IPS-15b (cell line): Measurements from ENCODE around the gene MRPL53.
"Not testable (repeated sequence)": the region's sequence is repeated elsewhere in the genome, so short reads cannot be mapped to it uniquely, and the experiment has no call there.

Experiments
- H3K27me3 ChIP-seq: one replicate; pipeline ENCODE4 v1.6.1; 2013; ENCODE audit warnings: low read length; ENCODE audit not compliant: control insufficient read depth, insufficient read depth
- H3K36me3 ChIP-seq: one replicate; pipeline ENCODE4 v1.6.1; 2013; ENCODE audit warnings: low read length; ENCODE audit not compliant: control insufficient read depth, insufficient read depth
- H3K4me1 ChIP-seq: one replicate; pipeline ENCODE4 v1.6.1; 2013; ENCODE audit warnings: mild to moderate bottlenecking, low read length; ENCODE audit not compliant: control insufficient read depth, insufficient read depth
- H3K4me3 ChIP-seq: one replicate; pipeline ENCODE4 v1.5.1; 2013; ENCODE audit warnings: low read depth, low read length
- H3K9ac ChIP-seq: one replicate; pipeline ENCODE4 v1.6.1; 2013; ENCODE audit warnings: low read depth, mild to moderate bottlenecking, low read length
- H3K9me3 ChIP-seq: one replicate; pipeline ENCODE4 v1.6.1; 2013; ENCODE audit warnings: mild to moderate bottlenecking, low read length; ENCODE audit not compliant: control insufficient read depth, insufficient read depth

MRPL53 gene

DNA sequence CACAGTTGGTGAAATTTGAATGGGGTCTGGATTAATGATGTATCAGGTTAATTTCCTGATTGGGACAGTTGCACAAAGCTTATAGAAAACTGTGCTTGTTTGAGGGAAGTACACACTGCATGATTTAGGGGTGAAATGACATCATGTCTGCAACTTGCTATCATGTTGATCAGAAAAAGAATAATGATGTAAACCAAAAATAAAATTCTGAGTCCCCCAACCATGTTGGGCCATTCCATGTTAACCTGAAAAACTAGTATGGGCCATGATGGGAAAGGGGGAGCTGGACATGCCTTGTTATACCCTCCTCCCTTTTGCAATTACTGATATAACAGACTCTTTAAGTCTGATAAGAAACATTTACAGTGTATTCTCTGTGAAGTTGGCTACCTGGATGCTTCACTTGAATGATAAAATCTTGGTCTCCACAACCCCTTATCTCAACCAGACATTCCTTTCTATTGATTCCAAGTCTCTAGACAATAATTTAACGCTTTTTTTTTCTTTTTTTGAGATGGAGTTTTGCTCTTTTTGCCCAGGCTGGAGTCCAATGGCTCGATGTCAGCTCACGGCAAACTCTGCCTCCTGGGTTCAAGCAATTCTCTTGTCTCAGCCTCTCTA is 21.8 kb downstream of the MRPL53 start:
- Histone ChIP-seq H3K27me3 (no peaks in the 10 kb centered on the region), H3K9ac (no peak overlapping the region), H3K36me3 (no peaks in the 10 kb centered on the region), H3K4me3 (no peak overlapping the region), H3K9me3 (no peaks in the 10 kb centered on the region), H3K4me1 (no peaks in the 10 kb centered on the region)

DNA sequence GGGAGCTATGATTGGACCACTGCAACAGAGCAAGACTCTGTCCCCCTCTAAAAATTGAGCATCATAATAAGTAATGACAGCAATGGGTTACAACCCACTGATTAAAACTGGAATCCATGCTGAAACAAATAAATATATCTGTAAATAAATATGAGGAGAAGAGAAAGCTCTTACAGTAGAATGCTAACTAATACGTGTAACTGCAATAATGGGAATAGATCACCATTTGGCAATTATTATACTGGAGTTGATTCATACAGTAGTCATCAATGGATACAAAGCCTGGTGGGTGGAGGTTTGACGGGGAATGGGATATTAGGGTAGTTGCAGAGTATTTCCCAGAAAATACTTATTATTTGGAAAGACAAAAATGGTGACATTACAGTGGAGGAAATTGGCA is 23.7 kb downstream of the MRPL53 start:
- no peak overlapping the region for H3K9ac ChIP-seq
- no peaks in the 10 kb centered on the region for H3K4me1 ChIP-seq
- H3K27me3 ChIP-seq = peaks cover 2% of the 10 kb centered on the region
- no peak overlapping the region for H3K4me3 ChIP-seq
- H3K36me3 ChIP-seq = no peaks in the 10 kb centered on the region
- no peaks in the 10 kb centered on the region for H3K9me3 ChIP-seq

DNA sequence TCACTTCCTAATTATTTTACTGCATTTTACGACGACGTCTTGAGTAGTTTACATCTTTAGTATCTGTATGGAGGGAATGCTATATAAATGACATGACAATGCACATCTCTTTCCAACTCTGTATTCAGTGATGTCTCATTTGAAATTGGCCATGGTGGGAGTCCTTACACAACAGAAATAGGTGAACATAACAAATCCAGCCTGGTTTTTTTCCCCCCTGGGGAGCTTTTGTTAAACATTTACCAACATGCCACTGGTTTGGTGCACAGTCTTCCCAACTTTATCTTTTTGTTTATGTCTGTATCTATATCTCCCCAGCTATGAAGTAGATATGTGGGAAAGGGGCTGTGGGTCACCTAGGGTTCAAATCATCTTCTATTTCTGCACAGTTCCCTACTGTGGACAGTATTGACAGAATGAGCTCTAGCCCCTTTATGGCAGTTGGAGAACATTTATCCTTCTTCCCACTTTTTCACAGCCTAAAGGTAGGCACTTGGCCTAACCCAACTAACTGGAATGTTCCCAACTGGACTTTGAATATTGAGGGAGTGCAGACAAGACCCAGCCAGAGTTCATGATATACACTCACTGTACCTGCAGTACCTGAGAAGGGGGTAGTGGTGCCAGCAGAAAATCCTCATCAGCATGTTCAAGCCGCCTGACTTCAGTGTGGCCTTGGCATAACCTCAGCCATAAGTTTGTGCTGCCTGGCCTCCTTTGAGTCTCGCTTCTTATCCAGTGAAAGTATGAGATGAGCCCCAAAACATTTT is 25.1 kb downstream of the MRPL53 start:
- Histone ChIP-seq H3K4me1 (no peaks in the 10 kb centered on the region), H3K27me3 (peaks cover 2% of the 10 kb centered on the region), H3K36me3 (no peaks in the 10 kb centered on the region), H3K9ac (no peak overlapping the region), H3K4me3 (no peak overlapping the region), H3K9me3 (no peaks in the 10 kb centered on the region)

DNA sequence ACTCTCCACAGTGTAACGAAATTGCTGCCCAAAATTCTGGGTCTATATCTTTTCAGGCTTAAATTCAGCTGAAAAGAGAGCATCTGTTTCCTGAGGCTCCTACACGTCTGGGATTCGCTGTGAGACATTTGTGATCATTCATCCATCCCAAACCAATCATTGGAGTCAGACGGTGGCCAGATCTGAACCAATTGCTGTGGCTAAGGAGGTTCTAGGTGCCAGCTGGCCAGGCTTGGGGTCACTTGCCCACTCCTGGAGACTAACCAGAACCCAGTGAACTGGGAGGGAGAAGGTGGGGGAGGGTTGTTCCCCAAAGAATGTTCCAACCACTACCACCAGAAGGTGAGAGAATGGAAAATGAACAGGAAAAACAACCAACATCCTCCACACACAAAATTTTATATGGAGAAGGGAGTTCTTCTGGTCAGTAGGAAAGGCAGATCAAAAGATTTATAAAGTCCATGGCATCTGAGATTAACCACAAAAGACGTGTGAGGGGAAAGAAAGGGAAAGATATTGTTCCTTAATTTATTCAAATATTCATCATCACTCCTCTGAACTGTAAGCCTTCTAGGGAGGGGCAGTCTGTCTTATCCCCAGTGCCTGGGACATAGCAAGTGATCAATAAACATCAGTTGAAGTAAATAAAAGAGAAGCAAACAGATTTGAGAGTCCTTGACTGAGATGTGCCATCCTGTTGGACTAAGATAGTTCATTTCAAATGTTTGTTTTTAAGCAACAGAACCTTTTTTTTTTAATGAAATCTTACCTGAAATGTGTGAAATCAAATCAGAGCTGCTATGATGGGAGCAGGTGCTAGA is 27.8 kb downstream of the MRPL53 start:
- Histone ChIP-seq H3K4me1 (peaks cover under 1% of the 10 kb centered on the region), H3K27me3 (peaks cover 2% of the 10 kb centered on the region), H3K36me3 (no peaks in the 10 kb centered on the region), H3K9me3 (no peaks in the 10 kb centered on the region), H3K9ac (no peak overlapping the region), H3K4me3 (no peak overlapping the region)

DNA sequence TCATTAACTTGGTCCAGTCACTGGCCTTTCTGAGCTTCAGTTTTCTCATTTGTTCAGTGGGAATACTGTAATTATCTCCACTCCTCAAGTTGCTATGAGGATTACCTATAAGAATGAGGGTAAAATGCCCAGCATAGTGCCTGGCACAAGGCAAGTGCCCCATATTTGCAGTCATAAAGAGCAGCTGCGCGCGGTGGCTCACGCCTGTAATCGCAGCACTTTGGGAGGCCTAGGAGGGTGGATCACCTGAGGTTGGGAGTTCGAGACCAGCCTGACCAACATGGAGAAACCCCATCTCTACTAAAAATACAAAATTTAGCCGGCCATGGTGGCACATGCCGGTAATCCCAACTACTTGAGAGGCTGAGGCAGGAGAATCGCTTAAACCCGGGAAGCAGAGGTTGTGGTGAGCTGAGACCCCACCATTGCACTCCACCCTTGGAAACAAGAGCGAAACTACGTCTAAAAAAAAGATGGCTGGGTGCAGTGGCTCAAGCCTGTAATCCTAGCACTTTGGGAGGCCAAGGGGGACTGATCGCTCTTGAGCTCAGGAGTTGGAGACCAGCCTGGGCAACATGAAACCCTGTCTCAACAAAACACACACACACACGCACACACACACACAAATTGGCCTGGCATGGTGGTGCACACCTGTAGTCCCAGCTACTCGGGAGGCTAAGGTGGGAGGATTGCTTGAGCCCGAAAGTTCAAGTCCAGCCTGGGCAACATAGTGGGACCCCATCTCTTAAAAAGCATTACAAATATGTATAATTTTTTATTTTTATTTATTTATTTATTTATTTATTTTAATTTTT is 29.8 kb downstream of the MRPL53 start:
- Histone ChIP-seq H3K9ac (peak overlapping the region; percentile 70), H3K4me3 (peak overlapping the region; percentile 91)
- H3K27me3 ChIP-seq, H3K4me1 ChIP-seq, H3K36me3 ChIP-seq, H3K9me3 ChIP-seq: not testable (repeated sequence)

DNA sequence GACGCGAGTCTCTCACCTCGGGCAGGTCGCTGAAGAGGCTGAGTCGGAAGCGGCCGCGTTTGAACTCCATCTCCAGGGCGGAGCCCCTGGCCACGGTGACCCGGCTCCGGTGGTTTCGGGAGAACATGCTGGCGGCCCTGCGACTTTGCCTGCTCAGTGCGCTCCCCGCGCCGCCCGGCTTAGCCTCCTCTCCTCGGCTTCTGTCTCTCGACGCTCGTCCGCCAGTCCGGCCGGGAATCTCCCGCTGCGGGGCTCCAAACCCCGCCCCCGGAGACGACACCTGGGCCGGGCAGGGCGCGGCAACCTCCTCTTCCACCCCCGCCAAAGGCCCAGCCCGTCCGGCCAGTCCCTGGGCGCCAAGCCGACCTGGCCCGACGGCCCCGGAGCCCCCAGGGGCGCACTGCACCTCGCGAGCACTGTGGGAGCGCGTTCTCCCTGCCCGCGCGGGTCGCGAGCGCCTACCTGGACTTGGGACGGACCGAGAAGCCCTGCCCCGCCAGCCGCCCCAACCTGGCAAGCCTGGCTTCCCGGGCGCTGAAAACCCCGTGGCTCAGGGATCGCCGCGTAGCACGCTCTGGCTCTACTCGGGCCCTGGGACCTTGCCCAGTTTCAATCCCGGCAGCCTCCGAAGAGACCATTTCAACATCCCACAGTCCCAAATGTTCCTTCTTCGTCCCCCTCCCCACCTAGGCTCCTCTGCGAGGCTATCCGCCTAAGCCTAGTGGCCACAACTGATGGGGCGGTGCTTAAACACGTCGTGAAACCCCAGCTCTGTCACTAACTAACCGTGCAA is 30.6 kb downstream of the MRPL53 start, which contains the start of gene RTKN:
Gene RTKN (minus strand): TSS at position 248 of the 793 bp plus-strand sequence. CDS start 121 bp downstream, at position 127.
- peaks cover 12% of the 10 kb centered on the region for H3K4me1 ChIP-seq
- no peaks in the 10 kb centered on the region for H3K36me3 ChIP-seq
- H3K4me3 ChIP-seq = peak within 1 kb of the TSS; percentile 91

DNA sequence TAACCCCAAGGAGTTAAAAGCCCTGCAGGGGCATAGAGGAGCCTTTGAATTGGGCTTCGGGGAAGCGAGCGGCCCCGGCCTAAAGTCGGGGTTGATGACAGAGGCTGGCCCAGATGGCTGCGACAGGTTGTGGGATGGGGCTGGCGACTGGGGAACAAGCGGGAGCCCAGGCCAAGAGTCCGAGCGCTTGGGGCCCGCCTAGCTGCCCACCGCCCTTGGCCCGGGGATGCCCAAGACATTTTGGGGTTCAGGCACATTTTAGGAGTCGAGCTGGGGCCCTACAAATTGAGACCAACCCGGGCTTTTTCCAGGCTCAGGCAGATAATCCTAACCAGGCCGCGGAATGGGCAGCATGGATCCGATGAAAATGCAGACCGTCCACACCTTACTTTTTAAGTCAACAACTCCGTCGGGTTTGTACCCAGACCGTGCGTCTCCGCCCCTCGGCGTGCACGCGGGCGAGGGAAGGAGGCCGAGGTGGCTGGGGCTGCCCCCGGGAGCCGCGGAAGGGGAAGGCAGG is 31.2 kb downstream of the MRPL53 start:
- Histone ChIP-seq H3K4me3 (peak overlapping the region; percentile 91), H3K4me1 (peaks cover 17% of the 10 kb centered on the region), H3K27me3 (peaks cover 2% of the 10 kb centered on the region), H3K9ac (peak overlapping the region; percentile 84), H3K9me3 (no peaks in the 10 kb centered on the region), H3K36me3 (no peaks in the 10 kb centered on the region)

More for the DNA sequence above, 30.6 kb downstream of the MRPL53 start, which contains the start of gene RTKN:
- Histone ChIP-seq H3K9ac (peak within 1 kb of the TSS; percentile 84), H3K27me3 (peaks cover 2% of the 10 kb centered on the region), H3K9me3 (no peaks in the 10 kb centered on the region)

DNA sequence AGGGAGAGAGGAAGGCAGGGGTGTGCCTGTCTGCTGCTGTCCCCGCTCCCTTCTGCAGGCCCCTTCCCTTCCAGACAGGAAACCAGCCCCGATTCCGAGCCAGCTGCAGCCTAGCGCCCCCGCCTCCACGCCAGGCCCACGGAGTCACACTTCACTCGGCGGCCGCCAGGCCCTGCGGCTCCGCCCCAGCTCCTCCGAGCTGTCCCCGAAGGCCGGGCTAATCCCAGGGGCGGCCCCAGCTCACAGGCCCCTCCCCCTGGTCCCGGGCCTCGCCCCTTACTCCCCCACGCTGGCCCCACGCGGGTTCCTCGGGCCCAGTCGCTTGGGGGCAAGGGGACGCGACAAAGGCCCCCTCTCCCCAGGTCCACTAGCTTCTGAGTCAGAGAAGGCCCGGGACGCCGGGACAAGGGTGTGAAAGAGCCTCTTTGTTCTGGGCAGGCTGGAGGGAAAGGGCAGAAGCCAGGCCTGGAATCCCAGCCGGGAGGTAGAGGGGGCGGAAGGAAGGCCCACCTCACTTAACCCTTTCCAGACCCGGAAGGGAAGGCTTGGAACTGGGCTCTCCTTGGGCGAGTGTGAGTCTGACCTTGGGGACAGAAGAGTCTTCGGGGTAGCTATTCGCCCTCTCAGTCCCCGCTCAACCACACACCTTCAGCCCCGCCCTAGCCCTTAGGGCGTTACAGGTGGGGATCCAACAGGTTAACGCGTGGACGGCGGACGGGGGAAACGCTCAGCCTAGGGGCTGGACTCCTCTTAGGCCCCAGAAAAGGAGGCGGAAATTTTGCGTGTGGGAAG is 31.9 kb downstream of the MRPL53 start:
- Histone ChIP-seq H3K9me3 (no peaks in the 10 kb centered on the region), H3K9ac (peak overlapping the region; percentile 89), H3K36me3 (peaks cover 3% of the 10 kb centered on the region), H3K4me1 (peaks cover 17% of the 10 kb centered on the region), H3K4me3 (peak overlapping the region; percentile 91), H3K27me3 (peaks cover 2% of the 10 kb centered on the region)

DNA sequence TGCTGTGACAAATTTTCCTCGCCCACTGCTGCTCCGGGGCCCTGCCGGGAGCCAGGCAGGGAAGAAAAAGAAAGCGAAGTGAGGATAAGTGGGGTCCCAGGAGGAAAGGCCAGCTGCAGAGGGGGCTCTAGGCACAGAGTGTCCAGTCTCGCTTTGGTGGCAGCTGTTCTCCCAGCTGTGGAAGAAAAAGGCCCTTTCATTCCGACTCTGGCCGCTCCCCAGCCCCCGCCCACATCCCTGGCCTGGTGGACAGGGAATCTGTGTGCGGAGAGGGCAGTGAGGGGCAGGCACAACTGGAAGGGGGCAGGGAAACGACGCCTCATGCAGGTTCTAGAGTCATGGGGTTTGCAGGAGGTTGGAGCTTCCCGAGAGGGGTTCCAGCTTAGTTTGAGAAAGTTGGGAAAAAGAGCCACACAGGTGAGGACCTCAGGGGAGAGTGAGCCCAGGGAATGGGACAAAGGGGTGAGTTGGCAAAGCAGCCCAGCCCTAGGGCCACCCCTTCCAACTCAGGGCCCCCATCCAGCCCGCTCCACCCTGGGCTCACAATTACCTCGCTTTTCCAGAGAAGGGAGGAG is 32.6 kb downstream of the MRPL53 start:
- Histone ChIP-seq H3K4me1 (peaks cover 17% of the 10 kb centered on the region), H3K9ac (peak overlapping the region; percentile 89), H3K36me3 (peaks cover 3% of the 10 kb centered on the region), H3K9me3 (no peaks in the 10 kb centered on the region), H3K27me3 (peaks cover 2% of the 10 kb centered on the region), H3K4me3 (peak overlapping the region; percentile 91)

DNA sequence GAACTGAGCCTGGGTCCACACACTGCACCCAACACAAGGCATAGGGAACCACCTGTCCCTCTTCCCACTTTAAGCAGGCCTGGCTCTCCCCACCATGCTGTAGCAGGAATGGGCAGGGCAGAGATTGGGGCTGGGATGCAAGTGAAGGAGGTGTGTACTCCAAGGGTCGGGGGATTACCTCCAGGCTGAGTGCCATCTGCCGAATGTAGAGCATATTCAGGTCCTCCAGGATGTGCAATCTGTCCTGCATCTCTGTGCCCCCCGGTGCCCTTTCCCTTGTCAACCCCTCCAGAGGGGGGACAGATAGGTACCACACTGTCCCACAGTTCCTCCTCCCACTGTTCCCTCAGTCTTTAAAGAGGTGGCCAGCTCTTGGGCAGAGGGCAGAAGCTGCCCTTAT is 33.1 kb downstream of the MRPL53 start:
- no peaks in the 10 kb centered on the region for H3K27me3 ChIP-seq
- peak overlapping the region; percentile 91 for H3K4me3 ChIP-seq

More for the DNA sequence above, 33.1 kb downstream of the MRPL53 start:
- Histone ChIP-seq H3K9ac (peak overlapping the region; percentile 89), H3K9me3 (no peaks in the 10 kb centered on the region), H3K4me1 (peaks cover 17% of the 10 kb centered on the region), H3K36me3 (peaks cover 3% of the 10 kb centered on the region)
